DMS79 treated with DMSO at 0.1 percent for 48 hours (cell line): ENCODE data around the gene MINDY4.

Experiments used
- DNase-seq: peaks from one replicate; lab custom pipeline; 2025; lab: John Stamatoyannopoulos, UW

The MINDY4 gene

DNA sequence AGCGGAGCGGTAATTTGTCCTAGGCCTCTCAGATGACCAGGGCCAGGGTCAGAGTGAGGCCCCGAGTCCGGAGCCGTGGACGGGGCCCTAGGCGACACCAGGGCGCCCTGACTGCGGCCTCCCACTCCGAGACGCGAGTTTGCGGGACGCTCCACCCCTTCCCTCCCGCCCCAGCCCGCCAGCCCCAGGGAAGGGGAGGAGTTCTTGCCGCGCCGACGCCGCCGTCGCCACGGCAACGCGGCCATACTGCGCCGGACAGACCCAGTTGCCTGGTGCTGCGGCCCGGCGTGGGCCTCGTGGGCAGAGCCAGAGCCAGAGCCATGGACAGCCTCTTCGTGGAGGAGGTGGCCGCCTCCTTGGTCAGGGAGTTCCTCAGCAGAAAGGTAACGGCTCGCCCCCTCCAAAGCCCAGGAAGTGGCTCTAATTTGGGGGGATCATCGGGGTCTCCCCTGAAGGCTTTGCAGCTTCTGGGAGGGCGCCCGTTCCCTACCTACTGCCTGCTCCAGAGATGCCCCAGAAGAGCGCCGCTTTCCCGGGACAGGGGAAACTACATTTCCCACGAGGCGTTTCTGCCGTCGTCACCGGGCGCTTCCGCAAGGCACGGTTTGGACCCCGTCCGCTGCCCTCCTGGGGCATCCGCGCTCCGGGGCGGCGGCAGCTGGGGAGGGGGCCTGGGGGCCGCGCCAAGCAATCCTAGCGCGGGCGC is at the start of gene MINDY4:
Gene MINDY4, plus strand, starts transcription at position 244 of the 706 bp plus-strand sequence. Its CDS starts 77 bp downstream, at position 321.
- no peak for DNase-seq

GRCh38 chr7:30722187-30722586 is 49.0 kb upstream of the MINDY4 start:
- DNase-seq, result no peak

DNA sequence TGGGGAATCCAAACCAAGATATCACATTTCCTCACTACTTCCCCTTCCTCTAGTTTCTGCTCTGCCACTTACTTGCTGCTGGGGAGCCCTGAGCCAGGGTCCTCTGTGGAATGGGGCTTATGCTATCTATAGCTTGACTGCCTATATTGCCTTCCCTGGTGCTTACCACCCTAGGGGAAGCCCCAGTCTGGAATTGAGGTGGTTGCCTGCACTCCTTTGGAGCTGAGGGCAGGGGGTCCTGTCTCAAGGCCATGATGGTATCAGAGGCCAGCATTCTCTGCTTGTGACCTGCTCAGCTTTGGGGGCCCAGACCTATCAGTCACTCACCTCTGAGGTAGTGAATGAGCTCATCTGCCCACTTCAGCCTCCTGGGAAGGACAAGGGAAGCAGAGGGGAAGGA is 48.5 kb upstream of the MINDY4 start:
- DNase-seq, result no peak

DNA sequence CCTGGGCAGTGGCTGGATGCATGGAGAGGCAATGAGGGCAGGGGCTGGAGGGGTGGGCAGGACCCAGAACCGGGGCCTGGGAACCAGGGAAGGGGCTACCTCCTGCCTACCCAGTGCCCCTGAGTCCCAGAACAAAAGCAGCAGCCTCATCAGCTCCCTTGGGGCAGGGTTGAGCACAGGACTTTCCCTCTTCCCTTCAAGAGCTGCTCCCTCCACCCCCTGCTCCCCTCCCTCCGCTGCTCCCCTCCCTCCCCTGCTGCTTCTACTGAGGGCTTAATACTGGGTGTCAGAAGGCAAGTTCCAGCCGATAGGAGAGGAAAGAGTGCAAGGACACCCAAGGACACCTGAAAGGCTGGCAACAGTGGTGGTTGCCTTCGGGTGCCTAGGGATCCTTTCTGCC is 47.4 kb upstream of the MINDY4 start:
- no peak for DNase-seq

DNA sequence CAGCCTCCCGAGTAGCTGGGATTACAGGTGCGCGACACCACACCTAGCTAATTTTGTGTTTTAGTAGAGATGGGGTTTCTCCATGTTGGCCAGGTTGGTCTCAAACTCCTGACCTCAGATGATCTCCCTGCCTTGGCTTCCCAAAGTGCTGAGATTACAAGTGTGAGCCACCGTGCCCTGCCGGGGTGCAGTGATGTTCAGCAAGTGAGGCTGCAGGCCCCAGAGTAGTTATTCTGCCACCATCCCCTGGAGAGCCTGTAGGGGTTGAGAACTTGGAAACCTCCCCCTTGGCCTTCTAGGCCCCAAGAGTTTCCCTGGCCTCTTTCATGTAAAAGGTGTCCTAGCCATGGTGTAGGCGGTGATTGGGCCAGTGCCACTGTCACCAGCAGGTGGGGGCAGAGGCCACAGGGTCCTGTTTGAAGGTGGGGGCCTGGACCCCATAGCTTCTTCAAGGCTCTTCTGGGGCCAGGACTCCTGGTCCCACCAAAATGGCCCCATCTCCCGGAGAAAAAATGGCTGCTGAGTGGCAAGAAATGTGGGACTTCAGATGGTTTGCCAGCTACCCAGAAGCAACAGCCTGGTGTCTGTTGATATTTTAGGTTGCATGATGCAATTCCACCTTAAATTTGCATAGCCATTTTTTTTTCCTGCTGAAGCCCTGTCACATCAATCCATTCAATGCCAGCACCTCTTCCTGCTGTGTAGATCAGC is 44.8 kb upstream of the MINDY4 start:
- no peak for DNase-seq

- DNase-seq, result no peak
Measured at GRCh38 chr7:30727061-30727945, 43.9 kb upstream of the MINDY4 start.

- DNase-seq, result no peak
Measured at GRCh38 chr7:30728591-30729100, 42.6 kb upstream of the MINDY4 start.

DNA sequence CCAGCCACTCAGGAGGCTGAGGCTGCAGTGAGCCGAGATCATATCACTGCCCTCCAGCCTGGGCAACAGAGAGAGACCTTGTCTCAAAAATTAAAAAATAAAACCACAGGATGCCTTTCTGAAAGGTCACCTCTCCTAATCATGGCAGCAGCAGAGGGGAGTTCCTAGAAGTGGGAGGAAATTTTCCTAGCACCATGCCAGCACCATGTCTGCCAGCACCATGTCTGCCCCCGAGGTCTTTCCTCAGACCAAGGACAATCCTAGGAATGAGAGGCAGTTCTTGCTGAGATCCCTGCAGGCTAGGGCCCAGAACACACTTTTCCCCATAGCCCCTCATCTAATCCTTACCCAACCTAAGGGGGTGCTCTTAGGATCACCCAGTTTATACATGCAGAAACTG is 41.6 kb upstream of the MINDY4 start:
- DNase-seq, result no peak

DNA sequence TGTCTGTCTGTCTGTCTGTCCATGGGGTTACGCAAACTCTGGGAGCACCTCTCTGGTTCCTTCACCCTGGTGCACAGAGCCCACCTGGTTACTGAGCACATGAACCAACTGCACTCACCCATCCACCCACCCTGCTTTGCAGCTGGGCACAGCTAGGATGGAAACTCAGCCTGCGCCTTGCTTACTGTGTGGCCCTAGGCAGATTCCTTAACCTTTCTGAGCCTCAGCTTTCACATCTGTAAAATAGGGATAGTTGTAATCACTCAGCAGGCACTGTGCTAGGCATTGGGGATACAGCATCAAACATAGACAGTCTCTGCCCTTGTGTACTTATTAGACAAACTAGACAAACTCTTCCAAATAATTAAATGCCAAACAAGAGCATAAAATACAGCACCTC is 41.1 kb upstream of the MINDY4 start:
- no peak for DNase-seq

- DNase-seq, result no peak
Measured at GRCh38 chr7:30730996-30731395, 40.2 kb upstream of the MINDY4 start.

GRCh38 chr7:30731581-30731980 is 39.6 kb upstream of the MINDY4 start:
- DNase-seq, result no peak

- DNase-seq, result no peak
Measured at GRCh38 chr7:30732606-30733005, 38.6 kb upstream of the MINDY4 start.

- DNase-seq, result no peak
Measured at GRCh38 chr7:30733216-30733615, 38.0 kb upstream of the MINDY4 start.

- DNase-seq, result no peak
Measured at GRCh38 chr7:30733691-30734090, 37.5 kb upstream of the MINDY4 start.

- no peak for DNase-seq
Measured at GRCh38 chr7:30734497-30734896, 36.7 kb upstream of the MINDY4 start.

DNA sequence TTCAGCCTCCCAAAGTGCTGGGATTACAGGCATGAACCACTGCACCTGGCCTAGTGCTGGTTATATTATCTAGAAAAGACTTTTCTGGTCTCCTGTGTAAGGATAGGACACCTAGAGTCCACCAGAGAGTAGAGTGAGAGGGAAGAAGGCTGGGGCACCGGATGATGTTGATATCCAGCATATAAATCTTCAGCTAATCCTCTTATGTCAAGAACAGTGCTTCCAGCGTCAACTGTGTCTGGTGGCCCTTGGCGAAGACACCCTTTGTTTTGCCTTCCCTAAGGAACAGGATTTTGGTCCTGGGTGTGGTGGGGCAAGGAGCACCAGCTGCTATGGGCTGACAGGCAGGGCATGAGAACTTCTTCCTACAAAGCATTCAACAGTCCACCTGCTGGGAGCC is 35.6 kb upstream of the MINDY4 start:
- no peak for DNase-seq

DNA sequence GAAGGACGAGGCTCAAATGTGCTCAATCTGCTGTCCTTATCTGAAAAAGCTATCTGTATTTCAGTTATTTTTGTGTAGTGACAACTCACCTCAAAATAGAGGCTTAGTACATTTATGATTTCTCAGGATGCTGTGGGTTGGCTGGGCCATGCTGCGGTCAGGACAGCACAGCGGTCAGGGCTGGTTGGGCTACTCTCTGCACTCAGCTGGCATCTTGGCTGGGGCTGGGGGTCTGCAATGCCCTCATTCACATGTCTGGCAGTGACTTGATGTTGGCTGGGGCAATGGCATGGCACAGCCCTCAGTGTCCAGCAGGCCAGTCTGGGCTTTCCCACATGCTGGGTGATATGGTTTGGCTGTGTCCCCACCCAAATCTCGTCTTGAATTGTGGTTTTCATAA is 34.9 kb upstream of the MINDY4 start:
- no peak for DNase-seq

- no peak for DNase-seq
Measured at GRCh38 chr7:30738026-30738915, 32.9 kb upstream of the MINDY4 start.

GRCh38 chr7:30739691-30740090 is 31.5 kb upstream of the MINDY4 start:
- no peak for DNase-seq

DNA sequence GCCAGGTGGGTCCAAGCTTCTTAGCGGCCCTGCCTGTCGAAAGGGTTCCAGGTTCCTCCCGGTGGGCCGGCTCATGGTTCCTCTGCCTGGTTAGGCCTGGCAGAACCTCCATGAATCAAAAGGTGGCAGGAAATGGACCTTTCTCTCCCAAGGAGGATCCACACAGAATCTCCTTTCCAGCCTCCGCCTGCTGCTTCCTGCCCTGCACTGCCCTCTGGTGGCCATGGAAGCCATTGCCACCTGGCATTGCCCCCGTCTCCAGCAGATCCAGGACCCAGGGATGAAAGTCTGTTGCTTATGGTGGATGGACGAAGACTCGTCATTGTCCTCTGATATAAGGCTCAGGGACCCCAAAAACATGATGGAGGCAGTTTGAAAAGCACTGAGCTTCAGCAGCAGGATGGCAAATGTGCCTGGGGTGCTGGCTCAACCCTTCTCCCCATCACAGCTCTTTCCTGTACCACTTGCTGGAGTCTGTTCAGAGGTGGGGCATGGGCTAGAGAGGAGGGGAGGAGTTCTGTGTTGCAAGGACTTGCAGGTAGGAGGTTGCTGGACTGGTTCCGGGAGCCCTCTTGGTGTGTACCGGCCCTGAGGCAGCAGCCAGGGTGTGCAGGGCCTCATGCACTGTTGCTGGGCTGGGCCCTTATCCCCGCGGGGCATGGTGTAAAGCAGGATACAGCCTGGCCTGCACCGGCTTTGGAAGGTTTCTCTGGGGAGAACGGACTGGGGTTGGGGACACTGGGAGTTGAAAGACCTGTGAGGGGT is 30.6 kb upstream of the MINDY4 start:
- DNase-seq, result peak; percentile 49

DNA sequence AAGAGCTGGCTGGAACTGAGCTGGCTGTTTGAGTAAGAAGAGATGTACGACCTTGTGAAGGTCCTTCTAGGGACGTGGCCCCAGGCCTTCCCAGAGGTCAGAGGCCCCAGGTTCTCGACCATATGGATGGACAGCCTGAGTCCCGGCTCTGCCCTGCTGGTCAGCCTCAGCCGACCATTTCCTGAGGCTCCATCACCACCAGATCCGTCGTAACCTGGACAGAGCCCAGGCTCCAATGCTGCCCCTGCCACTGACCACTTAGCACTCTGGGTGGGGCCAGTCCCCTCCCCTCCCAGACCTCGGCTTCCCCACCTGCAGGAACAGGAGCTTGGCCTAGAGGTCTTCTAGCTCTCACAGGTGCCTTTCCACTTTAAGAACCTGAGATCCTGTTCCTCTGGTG is 29.9 kb upstream of the MINDY4 start:
- no peak for DNase-seq
